PC-3 (cell line): Measurements from ENCODE around the gene NRXN2. TPM values are rescaled to one million over a fixed set of nuclear protein-coding genes. Genes with fewer than 3 reads are reported as not detected.

Experiments used
- ATAC-seq: fragments of 200-7000 bp; cut with Tn5 transposase; 2 replicates; pipeline ENCODE4 v1.9.1; 2020; ENCODE audit warnings: mild to moderate bottlenecking, moderate library complexity
- BruUV-seq: library from RNA; stranded (reverse); fragments of 400-500 nt; replicated peaks from 2 replicates; lab custom pipeline; 2021; lab: Mats Ljungman, UMichigan
- CTCF ChIA-PET: fragments of 300-600 bp; sonication (Branson Sonifier 250); formaldehyde crosslinking; loops from one replicate; lab custom pipeline; 2022; ENCODE audit warnings: antibody characterized with exemption; lab: Charles Lee
- POLR2A ChIA-PET: fragments of 300-600 bp; sonication (Branson Sonifier 250); formaldehyde crosslinking; loops from one replicate; lab custom pipeline; 2022; ENCODE audit warnings: antibody characterized with exemption; ENCODE audit not compliant: unreplicated experiment; lab: Charles Lee
- DNase-seq: peaks from one replicate; pipeline ENCODE4 v3.0.0-alpha.2; 2015
- H2AFZ ChIP-seq: fragments of 300-600 bp; sonication (generic); 2 replicates; pipeline ENCODE4 v1.6.0; 2016; ENCODE audit warnings: antibody characterized with exemption, low read length
- H3F3A ChIP-seq: fragments of 300-600 bp; sonication (generic); one replicate; pipeline ENCODE4 v1.6.0; 2017; ENCODE audit warnings: antibody characterized with exemption, low read length, control low read depth, mild to moderate bottlenecking; ENCODE audit not compliant: unreplicated experiment
- H3K27ac ChIP-seq: fragments of 300-600 bp; sonication (generic); 2 replicates; pipeline ENCODE4 v1.5.1; 2016; ENCODE audit warnings: mild to moderate bottlenecking, low read length
- H3K27me3 ChIP-seq: fragments of 300-600 bp; sonication (generic); 2 replicates; pipeline ENCODE4 v1.6.1; 2016; ENCODE audit warnings: low read length, mixed read lengths
- H3K36me3 ChIP-seq: fragments of 300-600 bp; sonication (generic); 2 replicates; pipeline ENCODE4 v1.6.1; 2016; ENCODE audit warnings: low read depth, mixed run types, low read length, mixed read lengths
- H3K4me1 ChIP-seq: fragments of 300-600 bp; sonication (generic); 2 replicates; pipeline ENCODE4 v1.5.1; 2016; ENCODE audit warnings: low read length; ENCODE audit not compliant: insufficient read depth
- H3K4me2 ChIP-seq: fragments of 300-600 bp; sonication (generic); 2 replicates; pipeline ENCODE4 v1.6.0; 2016; ENCODE audit warnings: low read length
- H3K4me3 ChIP-seq: fragments of 300-600 bp; sonication (generic); 2 replicates; pipeline ENCODE4 v1.5.1; 2016; ENCODE audit warnings: mild to moderate bottlenecking, low read length, mixed read lengths
- H3K79me2 ChIP-seq: fragments of 300-600 bp; sonication (generic); 2 replicates; pipeline ENCODE4 v1.6.1; 2017; ENCODE audit warnings: low read length, mixed read lengths
- H3K9ac ChIP-seq: fragments of 300-600 bp; sonication (generic); 2 replicates; pipeline ENCODE4 v1.6.0; 2016; ENCODE audit warnings: mild to moderate bottlenecking, low read length
- H3K9me2 ChIP-seq: fragments of 300-600 bp; sonication (generic); replicated peaks from 2 replicates; pipeline ENCODE4 v1.6.1; 2016; ENCODE audit warnings: mixed run types, low read length, mixed read lengths
- H3K9me3 ChIP-seq: fragments of 300-600 bp; sonication (generic); 2 replicates; pipeline ENCODE4 v1.6.1; 2016; ENCODE audit warnings: low read length, mixed read lengths
- H4K20me1 ChIP-seq: fragments of 300-600 bp; sonication (generic); 2 replicates; pipeline ENCODE4 v1.6.1; 2016; ENCODE audit warnings: low read length, mixed read lengths
- CTCF ChIP-seq: fragments of 300-600 bp; sonication (generic); conservative IDR thresholded peaks from 2 replicates; pipeline ENCODE4 v1.5.1; 2017; ENCODE audit warnings: antibody characterized with exemption, low read depth, mild to moderate bottlenecking, low read length
- EZH2 ChIP-seq: fragments of 300-600 bp; sonication (generic); IDR thresholded peaks from one replicate; pipeline ENCODE4 v1.6.1; 2017; ENCODE audit warnings: antibody characterized with exemption, mild to moderate bottlenecking, low read length; ENCODE audit not compliant: unreplicated experiment
- EZH2phosphoT487 ChIP-seq: fragments of 300-600 bp; sonication (generic); IDR thresholded peaks from 2 replicates; pipeline ENCODE4 v1.6.1; 2018; ENCODE audit warnings: mild to moderate bottlenecking, antibody characterized with exemption, low read length, borderline replicate concordance
- intact Hi-C: fragments of 100-400 bp; cut with micrococcal nuclease; formaldehyde crosslinking; loops from 2 replicates; pipeline ENCODE4 v1.9.0; 2023
- total RNA-seq: library from RNA; depleted of rRNA; stranded (reverse); fragments of >200 nt; gene quantifications from 2 replicates; pipeline ENCODE4 v1.2.3, GENCODE V29; 2014

NRXN2 gene
- total RNA-seq, 1 experiment from 2014 or later: not detected

- ChIA-PET POLR2A (no interaction called here), CTCF (no interaction called here)
- no peaks in the 10 kb centered on the region for H3K9me3 ChIP-seq
- H3K9ac ChIP-seq: no peak overlapping the region
- intact Hi-C loops: no loop called here
- TF ChIP-seq EZH2 (no peak), EZH2phosphoT487 (no peak), CTCF (no peak)
- no peak overlapping the region for H3K4me2 ChIP-seq
- no peaks in the 10 kb centered on the region for H3K9me2 ChIP-seq
- no peak overlapping the region for H3K27ac ChIP-seq
- no peaks in the 10 kb centered on the region for H3K4me1 ChIP-seq
- no peak for ATAC-seq
- H3K27me3 ChIP-seq: no peaks in the 10 kb centered on the region
- H3F3A ChIP-seq: no peaks in the 10 kb centered on the region
- no peak overlapping the region for H2AFZ ChIP-seq
- no peaks in the 10 kb centered on the region for H3K79me2 ChIP-seq
- H3K36me3 ChIP-seq: no peaks in the 10 kb centered on the region
- H4K20me1 ChIP-seq: no peaks in the 10 kb centered on the region
- DNase-seq: no peak
- BruUV-seq: no TSS peak
- H3K4me3 ChIP-seq: no peak overlapping the region
These were observed 32.8 kb upstream of the NRXN2 start for GRCh38 chr11:64755681-64756361.

GRCh38 chr11:64754919-64755662 is 32.1 kb upstream of the NRXN2 start:
- Histone ChIP-seq H3K4me1 (no peaks in the 10 kb centered on the region), H3K36me3 (no peaks in the 10 kb centered on the region), H3K79me2 (no peaks in the 10 kb centered on the region), H3F3A (no peaks in the 10 kb centered on the region), H3K9ac (no peak overlapping the region), H3K4me2 (no peak overlapping the region), H3K9me3 (no peaks in the 10 kb centered on the region), H3K27me3 (no peaks in the 10 kb centered on the region), H2AFZ (no peak overlapping the region), H3K27ac (no peak overlapping the region), H3K4me3 (no peak overlapping the region), H3K9me2 (no peaks in the 10 kb centered on the region), H4K20me1 (no peaks in the 10 kb centered on the region)
- no TSS peak for BruUV-seq
- TF ChIP-seq CTCF: no peak
- TF ChIP-seq EZH2phosphoT487: no peak
- TF ChIP-seq EZH2: no peak
- no peak for DNase-seq
- ChIA-PET CTCF (no interaction called here), POLR2A (no interaction called here)
- intact Hi-C loops: no loop called here
- ATAC-seq: no peak
